Activated CD8-positive, alpha-beta memory T cell treated with anti-CD3 and anti-CD28 coated beads for 48 hours (primary cell): ENCODE data around the gene IYD.
"Not testable (repeated sequence)": the region's sequence is repeated elsewhere in the genome, so short reads cannot be mapped to it uniquely, and the experiment has no call there.

Source experiments
- DNase-seq, 3 experiments: peaks; one replicate each; pipeline ENCODE4 v3.0.0-alpha.2; 2020; ENCODE audit warnings: low read depth in 2 of 3, low spot score in 2 of 3

Gene IYD

GRCh38 chr6:150430815-150431214 is 62.0 kb downstream of the IYD start:
- DNase-seq: no peak

GRCh38 chr6:150435360-150435759 is 66.5 kb downstream of the IYD start:
- no peak for DNase-seq

- no peak for DNase-seq
Measured at GRCh38 chr6:150435832-150436231, 67.0 kb downstream of the IYD start.

GRCh38 chr6:150439373-150439772 is 70.6 kb downstream of the IYD start:
- DNase-seq: no peak

GRCh38 chr6:150443621-150444020 is 74.8 kb downstream of the IYD start:
- no peak for DNase-seq

- DNase-seq: no peak
Measured at GRCh38 chr6:150444308-150444707, 75.5 kb downstream of the IYD start.

GRCh38 chr6:150445486-150445885 is 76.7 kb downstream of the IYD start:
- DNase-seq: no peak

- DNase-seq: no peak
Measured at GRCh38 chr6:150448221-150448620, 79.4 kb downstream of the IYD start.

GRCh38 chr6:150449055-150449454 is 80.2 kb downstream of the IYD start:
- DNase-seq: not testable (repeated sequence)

- DNase-seq: no peak
Measured at GRCh38 chr6:150450918-150451317, 82.1 kb downstream of the IYD start.

GRCh38 chr6:150451807-150452427 is 83.1 kb downstream of the IYD start:
- no peak for DNase-seq

- no peak for DNase-seq
Measured at GRCh38 chr6:150452428-150453243, 83.8 kb downstream of the IYD start.

- no peak for DNase-seq
Measured at GRCh38 chr6:150453357-150453756, 84.5 kb downstream of the IYD start.
